PC-3 (cell line): ENCODE measurements around the gene CAPN13.

Experiments
- CTCF ChIP-seq: fragments of 300-600 bp; sonication (generic); conservative IDR thresholded peaks from 2 replicates; pipeline ENCODE4 v1.5.1; 2017; ENCODE audit warnings: antibody characterized with exemption, low read depth, mild to moderate bottlenecking, low read length
- EZH2 ChIP-seq: fragments of 300-600 bp; sonication (generic); IDR thresholded peaks from one replicate; pipeline ENCODE4 v1.6.1; 2017; ENCODE audit warnings: antibody characterized with exemption, mild to moderate bottlenecking, low read length; ENCODE audit not compliant: unreplicated experiment

- TF ChIP-seq CTCF = no peak
- TF ChIP-seq EZH2 = no peak
Observed at GRCh38 chr2:30781451-30781850, 25.8 kb downstream of the CAPN13 start.
